GM19463 (cell line): Measurements from ENCODE around the gene SLC39A2.
A peak's percentile ranks its signal among the peaks of the same experiment; 100 is the strongest.
"Not testable (repeated sequence)": the region's sequence is repeated elsewhere in the genome, so short reads cannot be mapped to it uniquely, and the experiment has no call there.

Experiments used
- ATAC-seq: cut with Tn5 transposase; IDR thresholded peaks from one replicate; pipeline ENCODE4 v1.9.1; 2021; ENCODE audit warnings: mild to moderate bottlenecking, moderate library complexity; ENCODE audit not compliant: unreplicated experiment

Gene SLC39A2

GRCh38 chr14:20996521-20996920, 2.6 kb upstream of the SLC39A2 start:
- ATAC-seq, result no peak

- ATAC-seq, result no peak
These were observed 2.0 kb upstream of the SLC39A2 start for GRCh38 chr14:20997115-20997514.

GRCh38 chr14:20997564-20997963, 1.5 kb upstream of the SLC39A2 start:
- no peak for ATAC-seq

- no peak for ATAC-seq
These were observed 954 bp upstream of the SLC39A2 start for GRCh38 chr14:20998139-20998538.

- no peak for ATAC-seq
These were observed 498 bp downstream of the SLC39A2 start for GRCh38 chr14:20999591-20999990.

- ATAC-seq, result no peak
These were observed 2.1 kb downstream of the SLC39A2 start for GRCh38 chr14:21001218-21001617.

- ATAC-seq, result no peak
These were observed 4.8 kb downstream of the SLC39A2 start for GRCh38 chr14:21003788-21004346.

GRCh38 chr14:21009721-21010120, 10.6 kb downstream of the SLC39A2 start:
- not testable (repeated sequence) for ATAC-seq

- ATAC-seq, result no peak
These were observed 12.0 kb downstream of the SLC39A2 start for GRCh38 chr14:21011136-21011535.

- ATAC-seq, result peak; percentile 45
These were observed 15.7 kb downstream of the SLC39A2 start for GRCh38 chr14:21014761-21015190.

- no peak for ATAC-seq
These were observed 16.2 kb downstream of the SLC39A2 start for GRCh38 chr14:21015312-21015711.

- ATAC-seq, result no peak
These were observed 17.5 kb downstream of the SLC39A2 start for GRCh38 chr14:21016413-21017190.

GRCh38 chr14:21017528-21018245, 18.6 kb downstream of the SLC39A2 start:
- ATAC-seq, result no peak

GRCh38 chr14:21018286-21018685, 19.2 kb downstream of the SLC39A2 start:
- no peak for ATAC-seq

- no peak for ATAC-seq
These were observed 19.7 kb downstream of the SLC39A2 start for GRCh38 chr14:21018781-21019180.

GRCh38 chr14:21019366-21019765, 20.3 kb downstream of the SLC39A2 start:
- no peak for ATAC-seq

GRCh38 chr14:21020977-21021545, 22.0 kb downstream of the SLC39A2 start:
- no peak for ATAC-seq

- ATAC-seq, result no peak
These were observed 23.6 kb downstream of the SLC39A2 start for GRCh38 chr14:21022686-21023085.

- ATAC-seq, result no peak
These were observed 24.1 kb downstream of the SLC39A2 start for GRCh38 chr14:21023174-21023573.

- ATAC-seq, result no peak
These were observed 24.9 kb downstream of the SLC39A2 start for GRCh38 chr14:21023817-21024584.
